ENCODE data around the gene BEND7. TPM values are rescaled to one million over a fixed set of nuclear protein-coding genes. Genes with fewer than 3 reads are reported as not detected.

The BEND7 gene
- total RNA-seq, 1 donor from 2014 or later, result 15.8 TPM

DNA sequence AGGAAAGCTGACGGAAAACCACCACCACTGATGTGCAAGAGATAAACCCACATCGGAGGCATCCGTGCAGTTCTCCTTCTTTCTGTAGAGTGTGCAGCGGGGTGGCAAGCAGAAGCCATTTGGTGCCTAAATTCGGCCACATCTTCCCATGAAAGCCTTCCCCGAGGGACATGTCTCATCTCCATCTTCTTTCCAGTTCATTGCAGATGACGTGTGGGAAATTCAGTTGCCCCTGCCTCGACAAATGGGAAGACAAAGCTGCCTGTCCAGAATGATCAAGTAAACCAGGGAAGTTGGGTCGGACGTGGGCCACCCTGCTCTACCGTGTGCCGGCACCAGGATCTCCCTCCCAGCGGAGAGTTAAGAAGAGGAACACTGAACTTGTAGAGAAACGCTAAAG, 14.5 kb downstream of the BEND7 start:
- Mint-ChIP-seq H3K27me3 (ENCODE audit: low read depth) (no peaks in the 10 kb centered on the region), H3K4me1 (ENCODE audit: low read depth) (no peaks in the 10 kb centered on the region), H3K36me3 (ENCODE audit: low read depth) (peaks cover 4% of the 10 kb centered on the region), H3K27ac (ENCODE audit: unreplicated experiment) (no peak overlapping the region), H3K9me3 (ENCODE audit: low read depth) (no peaks in the 10 kb centered on the region), H3K4me3 (ENCODE audit: unreplicated experiment) (no peak overlapping the region)
- TF ChIP-seq, protein P1, sequence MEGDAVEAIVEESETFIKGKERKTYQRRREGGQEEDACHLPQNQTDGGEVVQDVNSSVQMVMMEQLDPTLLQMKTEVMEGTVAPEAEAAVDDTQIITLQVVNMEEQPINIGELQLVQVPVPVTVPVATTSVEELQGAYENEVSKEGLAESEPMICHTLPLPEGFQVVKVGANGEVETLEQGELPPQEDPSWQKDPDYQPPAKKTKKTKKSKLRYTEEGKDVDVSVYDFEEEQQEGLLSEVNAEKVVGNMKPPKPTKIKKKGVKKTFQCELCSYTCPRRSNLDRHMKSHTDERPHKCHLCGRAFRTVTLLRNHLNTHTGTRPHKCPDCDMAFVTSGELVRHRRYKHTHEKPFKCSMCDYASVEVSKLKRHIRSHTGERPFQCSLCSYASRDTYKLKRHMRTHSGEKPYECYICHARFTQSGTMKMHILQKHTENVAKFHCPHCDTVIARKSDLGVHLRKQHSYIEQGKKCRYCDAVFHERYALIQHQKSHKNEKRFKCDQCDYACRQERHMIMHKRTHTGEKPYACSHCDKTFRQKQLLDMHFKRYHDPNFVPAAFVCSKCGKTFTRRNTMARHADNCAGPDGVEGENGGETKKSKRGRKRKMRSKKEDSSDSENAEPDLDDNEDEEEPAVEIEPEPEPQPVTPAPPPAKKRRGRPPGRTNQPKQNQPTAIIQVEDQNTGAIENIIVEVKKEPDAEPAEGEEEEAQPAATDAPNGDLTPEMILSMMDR (IDR thresholded peaks at IDR 0.05), result no peak
- DNase-seq (ENCODE audit: low spot score), result no peak

DNA sequence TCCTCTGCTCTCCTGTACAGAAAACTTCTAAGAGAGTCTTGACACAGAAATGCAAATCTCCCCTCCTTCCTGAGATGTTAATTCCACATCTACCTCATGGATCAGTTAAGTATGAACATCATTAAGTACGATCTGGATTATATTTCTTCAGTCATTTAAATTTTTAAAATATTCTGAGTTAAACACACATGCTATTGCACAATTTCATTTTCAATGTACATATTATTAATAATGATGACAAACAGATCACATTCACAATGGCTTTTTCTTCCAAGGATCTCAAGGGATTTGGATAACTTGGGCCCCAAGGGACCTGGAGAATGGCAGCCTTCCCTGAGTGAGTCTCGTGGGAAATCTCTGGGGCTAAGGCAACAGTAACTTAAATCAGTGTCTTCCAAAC, 16.2 kb downstream of the BEND7 start:
- H3K4me3 Mint-ChIP-seq (ENCODE audit: unreplicated experiment), result no peak overlapping the region
- H3K27me3 Mint-ChIP-seq (ENCODE audit: low read depth), result no peaks in the 10 kb centered on the region
- no peak for DNase-seq (ENCODE audit: low spot score)
- no peaks in the 10 kb centered on the region for H3K9me3 Mint-ChIP-seq (ENCODE audit: low read depth)
- no peak overlapping the region for H3K27ac Mint-ChIP-seq (ENCODE audit: unreplicated experiment)
- no peaks in the 10 kb centered on the region for H3K4me1 Mint-ChIP-seq (ENCODE audit: low read depth)
- TF ChIP-seq, protein P1 (IDR thresholded peaks at IDR 0.05), result no peak
- H3K36me3 Mint-ChIP-seq (ENCODE audit: low read depth), result peaks cover 6% of the 10 kb centered on the region

DNA sequence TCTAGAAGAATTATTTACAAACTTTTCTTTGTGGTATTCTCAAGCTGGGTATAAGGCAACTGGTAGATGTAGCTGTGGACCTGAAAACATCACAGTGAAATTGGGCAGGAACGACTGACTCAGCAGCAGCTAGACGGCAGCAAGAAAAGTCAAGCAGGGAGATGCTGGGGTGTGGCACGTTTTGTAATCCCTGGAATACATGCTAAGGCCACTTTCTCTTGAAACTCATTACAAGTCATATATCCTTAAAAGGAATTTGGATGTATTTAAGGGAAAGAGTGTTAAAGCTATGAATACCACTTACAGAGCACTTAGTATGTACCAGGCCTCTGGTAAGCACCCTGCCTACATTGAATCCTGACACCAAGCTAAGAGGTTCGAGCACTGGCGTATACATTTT, 17.4 kb downstream of the BEND7 start:
- Mint-ChIP-seq H3K4me3 (ENCODE audit: unreplicated experiment) (no peak overlapping the region), H3K27ac (ENCODE audit: unreplicated experiment) (no peak overlapping the region), H3K27me3 (ENCODE audit: low read depth) (no peaks in the 10 kb centered on the region), H3K9me3 (ENCODE audit: low read depth) (no peaks in the 10 kb centered on the region), H3K4me1 (ENCODE audit: low read depth) (no peaks in the 10 kb centered on the region), H3K36me3 (ENCODE audit: low read depth) (peaks cover 6% of the 10 kb centered on the region)
- DNase-seq (ENCODE audit: low spot score), result no peak
- TF ChIP-seq, protein P1 (IDR thresholded peaks at IDR 0.05), result no peak

DNA sequence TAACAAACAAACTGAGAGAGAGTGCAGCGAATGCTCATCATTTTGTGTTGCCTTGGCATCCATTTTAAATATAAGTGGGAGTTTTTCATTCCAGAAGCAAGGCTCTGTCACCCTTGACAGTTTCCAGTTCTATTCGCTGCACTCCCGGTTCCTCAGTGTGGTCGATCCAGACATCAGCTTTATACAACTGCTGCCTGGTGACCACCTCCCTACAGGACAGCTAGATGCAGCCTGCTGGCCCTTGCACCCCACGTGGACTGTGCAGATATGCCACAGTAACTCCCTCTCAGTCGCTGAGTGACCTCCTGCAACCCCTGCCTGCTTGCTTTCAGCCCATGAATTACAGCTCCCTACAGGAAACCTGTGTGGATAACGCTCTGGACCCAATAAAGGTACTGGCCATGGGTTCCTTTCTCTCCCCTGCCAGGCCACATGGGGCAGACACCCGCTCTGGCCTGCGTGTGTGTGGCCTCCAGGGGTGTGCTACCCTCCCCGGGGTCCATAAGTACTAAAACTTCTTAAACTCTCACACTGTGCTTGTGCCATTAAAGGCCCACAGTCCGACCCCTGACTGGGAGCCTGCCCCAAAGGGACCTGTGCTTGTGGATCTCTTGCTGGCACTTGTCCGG, 23.6 kb downstream of the BEND7 start:
- no peak for DNase-seq (ENCODE audit: low spot score)
- Mint-ChIP-seq H3K4me1 (ENCODE audit: low read depth) (peaks cover 8% of the 10 kb centered on the region), H3K27ac (ENCODE audit: unreplicated experiment) (no peak overlapping the region), H3K27me3 (ENCODE audit: low read depth) (no peaks in the 10 kb centered on the region), H3K9me3 (ENCODE audit: low read depth) (no peaks in the 10 kb centered on the region), H3K4me3 (ENCODE audit: unreplicated experiment) (no peak overlapping the region), H3K36me3 (ENCODE audit: low read depth) (peaks cover 4% of the 10 kb centered on the region)
- TF ChIP-seq, protein P1 (IDR thresholded peaks at IDR 0.05), result no peak

DNA sequence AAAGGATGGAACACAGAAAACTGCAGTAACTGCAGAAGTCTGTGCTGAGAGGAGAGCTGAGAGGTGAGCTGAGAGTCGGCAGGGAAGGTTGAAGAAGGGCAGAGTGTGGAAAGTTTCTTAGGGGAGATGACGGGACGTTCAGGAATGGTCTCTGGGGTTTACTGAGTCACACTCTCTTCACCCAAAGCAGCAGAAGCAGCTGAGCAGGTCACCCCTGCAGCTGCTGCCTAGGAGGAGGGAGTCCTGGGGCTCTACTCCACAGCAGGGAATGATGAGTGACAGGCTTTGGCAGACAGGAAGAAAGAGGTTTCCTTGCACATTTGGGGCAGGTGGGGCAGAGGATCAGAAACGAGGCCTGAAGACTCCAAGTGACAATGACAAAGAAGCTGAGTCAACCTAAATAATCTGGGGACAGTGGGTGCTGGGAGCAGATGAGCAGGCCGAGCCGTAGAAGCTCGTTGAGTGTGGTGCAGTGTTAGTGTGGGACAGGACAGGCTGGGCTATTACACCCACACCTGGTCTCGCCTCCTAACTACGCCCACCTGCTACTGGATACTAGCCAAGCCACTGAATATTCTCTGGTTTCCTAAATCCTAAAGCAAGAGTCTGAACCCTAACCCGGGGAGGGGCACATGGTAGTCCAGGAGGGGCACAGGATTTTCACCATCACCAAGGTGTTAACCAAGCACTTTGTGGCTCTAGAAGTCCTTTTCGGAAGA, 24.9 kb downstream of the BEND7 start:
- TF ChIP-seq, protein P1 (IDR thresholded peaks at IDR 0.05), result no peak
- Mint-ChIP-seq H3K4me3 (ENCODE audit: unreplicated experiment) (no peak overlapping the region), H3K4me1 (ENCODE audit: low read depth) (peaks cover 8% of the 10 kb centered on the region), H3K36me3 (ENCODE audit: low read depth) (peaks cover 4% of the 10 kb centered on the region), H3K27me3 (ENCODE audit: low read depth) (no peaks in the 10 kb centered on the region), H3K9me3 (ENCODE audit: low read depth) (no peaks in the 10 kb centered on the region), H3K27ac (ENCODE audit: unreplicated experiment) (no peak overlapping the region)
- no peak for DNase-seq (ENCODE audit: low spot score)

Data from chondrocyte (in vitro differentiated cells).